Common myeloid progenitor, CD34-positive (primary cell): ENCODE results near the gene WDR91.

Source experiments
- CTCF ChIA-PET: fragments of 350-600 bp; sonication (Branson Sonifier 250); formaldehyde crosslinking; loops from one replicate; lab custom pipeline; 2021; ENCODE audit warnings: antibody characterized with exemption; lab: Charles Lee
- POLR2A ChIA-PET: fragments of 350-600 bp; sonication (Branson Sonifier 250); formaldehyde crosslinking; loops from one replicate; lab custom pipeline; 2021; ENCODE audit warnings: antibody characterized with exemption; lab: Charles Lee
- DNase-seq, 3 donors: peaks; one replicate each; pipeline versions ENCODE4 v3.0.0 to v3.0.0-alpha.2; 2013
- H3K27ac ChIP-seq, 2 experiments: 1 replicate in 1 of 2; 2 replicates in 1 of 2; pipeline ENCODE4 v1.7.0; 2013; ENCODE audit warnings: inconsistent platforms in 2 of 2, low read length in 2 of 2, mild to moderate bottlenecking in 2 of 2, low read depth in 1 of 2, moderate library complexity in 1 of 2; ENCODE audit not compliant: severe bottlenecking in 2 of 2, insufficient read depth in 1 of 2, poor library complexity in 1 of 2
- H3K27me3 ChIP-seq, 5 experiments: replicated peaks in 2 of 5; 1 replicate in 3 of 5; 2 replicates in 2 of 5; pipeline versions ENCODE4 v1.6.1 to v1.7.0; 2013; ENCODE audit warnings: low read length in 4 of 5, mild to moderate bottlenecking in 2 of 5, moderate library complexity in 2 of 5, inconsistent platforms in 1 of 5; ENCODE audit not compliant: insufficient read depth in 5 of 5, control insufficient read depth in 4 of 5
- H3K36me3 ChIP-seq, 4 experiments: 1 replicate in 2 of 4; 2 replicates in 2 of 4; pipeline versions ENCODE4 v1.6.1 to v1.7.0; 2013; ENCODE audit warnings: low read length in 3 of 4, control low read depth in 1 of 4, mild to moderate bottlenecking in 1 of 4; ENCODE audit not compliant: control insufficient read depth in 4 of 4, insufficient read depth in 4 of 4
- H3K4me1 ChIP-seq, 4 experiments: 1 replicate in 3 of 4; 2 replicates in 1 of 4; pipeline versions ENCODE4 v1.6.1 to v1.7.1; 2013; ENCODE audit warnings: low read length in 3 of 4, mild to moderate bottlenecking in 3 of 4, control low read depth in 1 of 4, inconsistent platforms in 1 of 4, moderate library complexity in 1 of 4; ENCODE audit not compliant: control insufficient read depth in 4 of 4, insufficient read depth in 4 of 4; ENCODE audit errors: control extremely low read depth in 1 of 4
- H3K4me3 ChIP-seq, 7 experiments: 1 replicate in 4 of 7; 2 replicates in 3 of 7; pipeline versions ENCODE4 v1.5.1 to v1.7.0; 2013; ENCODE audit warnings: mild to moderate bottlenecking in 7 of 7, low read length in 6 of 7, moderate library complexity in 6 of 7, inconsistent platforms in 2 of 7, low read depth in 2 of 7, control low read depth in 1 of 7; ENCODE audit not compliant: insufficient read depth in 4 of 7, control insufficient read depth in 1 of 7; ENCODE audit errors: extremely low read depth in 1 of 7
- H3K9me3 ChIP-seq, 5 experiments: 1 replicate in 4 of 5; 2 replicates in 1 of 5; pipeline versions ENCODE4 v1.6.1 to v1.7.1; 2013; ENCODE audit warnings: low read length in 4 of 5, mild to moderate bottlenecking in 2 of 5, inconsistent platforms in 1 of 5, low read depth in 1 of 5, moderate library complexity in 1 of 5; ENCODE audit not compliant: control insufficient read depth in 4 of 5, insufficient read depth in 2 of 5; ENCODE audit errors: control extremely low read depth in 1 of 5
- WGBS: methylation state at CpG from one replicate; pipeline ENCODE4 v1.1.5; 2013; ENCODE audit not compliant: insufficient coverage; 5-methylcytosine and 5-hydroxymethylcytosine counted together

WDR91 gene

GRCh38 chr7:135160858-135161653 lies 50.3 kb downstream of the WDR91 start:
- H3K4me3 ChIP-seq, result peak overlapping the region in 4 of 7 experiments; percentile 13 to 38 (median 35)
- 47% methylated on average over 6 of the region's 9 CpGs for WGBS
- H3K4me1 ChIP-seq, result peaks cover 27 to 78% (median 51%) of the 10 kb centered on the region in 4 experiments
- H3K36me3 ChIP-seq, result peaks cover 0 to 35% (median 17%) of the 10 kb centered on the region in 4 experiments
- peak overlapping the region; percentile 83 to 95 for H3K27ac ChIP-seq
- ChIA-PET POLR2A (interaction anchor here (1.5 to 3.3 kb wide), 4 partner anchors 9 to 174 kb away, joined by 8 to 26 read pairs (median 11); partner anchors contain the start of genes AGBL3, CYREN and TMEM140), CTCF (interaction anchor here (0.6 to 15.2 kb wide), 6 partner anchors 7 to 843 kb away, joined by 3 to 182 read pairs (median 6); partner anchors contain the start of genes CYREN, TMEM140 and WDR91)
- DNase-seq, result peak; percentile 74 to 91 (median 88)
- H3K27me3 ChIP-seq, result no peaks in the 10 kb centered on the region
- peaks cover 0 to 24% (median 5%) of the 10 kb centered on the region in 5 experiments for H3K9me3 ChIP-seq

- peak overlapping the region; percentile 83 to 95 for H3K27ac ChIP-seq
- H3K4me3 ChIP-seq, result peak overlapping the region in 3 of 7 experiments; percentile 21 to 33 (median 27)
- H3K9me3 ChIP-seq, result peaks cover 1 to 32% (median 11%) of the 10 kb centered on the region in 5 experiments
- H3K36me3 ChIP-seq, result peaks cover 0 to 28% (median 15%) of the 10 kb centered on the region in 4 experiments
- ChIA-PET POLR2A (interaction anchor here (0.6 to 3.3 kb wide), 5 partner anchors 9 to 173 kb away, joined by 3 to 26 read pairs (median 10); partner anchors contain the start of genes AGBL3, CYREN and TMEM140), CTCF (interaction anchor here (0.6 to 15.2 kb wide), 7 partner anchors 8 to 844 kb away, joined by 3 to 182 read pairs (median 4); partner anchors contain the start of genes CYREN, TMEM140 and WDR91)
- H3K27me3 ChIP-seq, result no peaks in the 10 kb centered on the region
- DNase-seq, result peak; percentile 85 to 92 (median 91)
- peaks cover 27 to 70% (median 47%) of the 10 kb centered on the region in 4 experiments for H3K4me1 ChIP-seq
- WGBS, result 27% methylated on average over 1 of the region's 5 CpGs
Measured at GRCh38 chr7:135160098-135160857, 51.0 kb downstream of the WDR91 start.

- 88% methylated on average over 1 of the region's 2 CpGs for WGBS
- no peaks in the 10 kb centered on the region for H3K27me3 ChIP-seq
- ChIA-PET POLR2A (interaction anchor here (1.9 to 3.3 kb wide), 3 partner anchors 10 to 173 kb away, joined by 8 to 26 read pairs (median 12); partner anchors contain the start of genes AGBL3, CYREN and TMEM140), CTCF (interaction anchor here (1.1 to 15.2 kb wide), 6 partner anchors 8 to 172 kb away, joined by 3 to 182 read pairs (median 4); partner anchors contain the start of genes CYREN, TMEM140 and WDR91)
- peaks cover 4 to 34% (median 11%) of the 10 kb centered on the region in 5 experiments for H3K9me3 ChIP-seq
- peaks cover 27 to 63% (median 44%) of the 10 kb centered on the region in 4 experiments for H3K4me1 ChIP-seq
- H3K4me3 ChIP-seq, result peak overlapping the region in 3 of 7 experiments; percentile 11 to 37 (median 35)
- H3K36me3 ChIP-seq, result peaks cover 0 to 20% (median 11%) of the 10 kb centered on the region in 4 experiments
- H3K27ac ChIP-seq, result peak overlapping the region; percentile 83 to 95
- DNase-seq, result peak in 1 of 3 donors; percentile 24
Measured at GRCh38 chr7:135159359-135160085, 51.8 kb downstream of the WDR91 start.

- Histone ChIP-seq H3K36me3 (peaks cover 0 to 19% (median 8%) of the 10 kb centered on the region in 4 experiments), H3K4me1 (peaks cover 27 to 56% (median 41%) of the 10 kb centered on the region in 4 experiments), H3K4me3 (peak overlapping the region in 1 of 7 experiments; percentile 35), H3K27ac (peak overlapping the region; percentile 83 to 95), H3K9me3 (peaks cover 4 to 34% (median 11%) of the 10 kb centered on the region in 5 experiments), H3K27me3 (no peaks in the 10 kb centered on the region)
- 82% methylated on average over 6 of the region's 6 CpGs for WGBS
- no peak for DNase-seq
- CTCF ChIA-PET, result interaction anchor here (1.1 to 15.2 kb wide), 5 partner anchors 9 to 172 kb away, joined by 3 to 182 read pairs (median 3); partner anchors contain the start of genes CYREN and TMEM140
- POLR2A ChIA-PET, result interaction anchor here (3.3 kb wide), 1 partner anchor 11 kb away, joined by 26 read pairs; the partner anchor contains the start of gene CYREN
Measured at GRCh38 chr7:135158874-135159273, 52.5 kb downstream of the WDR91 start.

- no CpG with 5 or more reads among the region's 1 CpG for WGBS
- Histone ChIP-seq H3K36me3 (peaks cover 0 to 19% (median 10%) of the 10 kb centered on the region in 4 experiments), H3K27me3 (no peaks in the 10 kb centered on the region), H3K9me3 (peaks cover 4 to 34% (median 11%) of the 10 kb centered on the region in 5 experiments), H3K27ac (peak overlapping the region in 1 of 2 experiments; percentile 95), H3K4me1 (peaks cover 27 to 54% (median 41%) of the 10 kb centered on the region in 4 experiments), H3K4me3 (peak overlapping the region in 1 of 7 experiments; percentile 17)
- DNase-seq, result no peak
- ChIA-PET POLR2A (interaction anchor here (3.3 kb wide), 1 partner anchor 12 kb away, joined by 26 read pairs; the partner anchor contains the start of gene CYREN), CTCF (interaction anchor here (1.1 to 15.2 kb wide), 4 partner anchors 9 to 171 kb away, joined by 3 to 182 read pairs (median 35); partner anchors contain the start of genes CYREN and TMEM140)
Measured at GRCh38 chr7:135158141-135158655, 53.1 kb downstream of the WDR91 start.
